Natural killer cell (primary cell): ENCODE data around the gene NFIB. TPM values are rescaled to one million over a fixed set of nuclear protein-coding genes. Genes with fewer than 3 reads are reported as not detected.

ENCODE experiments used
- ATAC-seq, 3 donors: fragments of 150-1000 bp in 2 of 3; fragments of 200-7000 bp in 1 of 3; cut with Tn5 transposase; 1 replicate in 1 of 3; 2 replicates in 2 of 3; pipeline ENCODE4 v1.10.0; 2021; ENCODE audit warnings: mild to moderate bottlenecking in 2 of 3, moderate library complexity in 2 of 3
- DNase-seq, 2 donors: peaks; one replicate each; pipeline versions ENCODE4 v3.0.0 to v3.0.0-alpha.2; 2013 to 2021; ENCODE audit warnings: mixed read lengths in 1 of 2
- H3K27ac ChIP-seq: one replicate; pipeline ENCODE4 v1.5.1; 2013; ENCODE audit warnings: mild to moderate bottlenecking, low read length
- H3K27me3 ChIP-seq: one replicate; pipeline ENCODE4 v1.6.1; 2013; ENCODE audit warnings: low read length; ENCODE audit not compliant: control insufficient read depth, insufficient read depth
- H3K36me3 ChIP-seq: one replicate; pipeline ENCODE4 v1.6.1; 2013; ENCODE audit warnings: low read length; ENCODE audit not compliant: control insufficient read depth, insufficient read depth
- H3K4me1 ChIP-seq: one replicate; pipeline ENCODE4 v1.6.1; 2013; ENCODE audit warnings: low read length; ENCODE audit not compliant: control insufficient read depth, insufficient read depth
- H3K4me3 ChIP-seq: one replicate; pipeline ENCODE4 v1.5.1; 2013; ENCODE audit warnings: low read length
- H3K9me3 ChIP-seq: one replicate; pipeline ENCODE4 v1.6.1; 2013; ENCODE audit warnings: low read length; ENCODE audit not compliant: control insufficient read depth, insufficient read depth
- H3K27ac Mint-ChIP-seq, 2 donors: one replicate each; pipeline ENCODE4 v1.8.0; 2022; ENCODE audit warnings: mild to moderate bottlenecking in 2 of 2, mixed read lengths in 2 of 2, moderate library complexity in 1 of 2
- H3K27me3 Mint-ChIP-seq, 2 donors: one replicate each; pipeline ENCODE4 v1.8.0; 2022; ENCODE audit warnings: low read depth in 2 of 2, mixed read lengths in 2 of 2
- H3K36me3 Mint-ChIP-seq: one replicate; pipeline ENCODE4 v1.8.0; 2022; ENCODE audit warnings: mixed read lengths
- H3K4me1 Mint-ChIP-seq, 2 donors: one replicate each; pipeline ENCODE4 v1.8.0; 2022; ENCODE audit warnings: mixed read lengths in 2 of 2
- H3K4me3 Mint-ChIP-seq: one replicate; pipeline ENCODE4 v1.8.0; 2022; ENCODE audit warnings: mild to moderate bottlenecking, moderate library complexity, mixed read lengths
- H3K9me3 Mint-ChIP-seq, 2 donors: one replicate each; pipeline ENCODE4 v1.8.0; 2022; ENCODE audit warnings: mixed read lengths in 2 of 2
- CTCF ChIP-seq: fragments of 200-600 bp; IDR thresholded peaks from one replicate; pipeline ENCODE4 v1.8.0; 2022; ENCODE audit warnings: antibody characterized with exemption
- WGBS: methylation state at CpG from one replicate; pipeline ENCODE4 v1.1.7; 2013; ENCODE audit warnings: missing lambda C conversion rate; ENCODE audit not compliant: insufficient coverage; 5-methylcytosine and 5-hydroxymethylcytosine counted together
- intact Hi-C: fragments of 100-400 bp; cut with micrococcal nuclease; formaldehyde crosslinking; loops from one replicate; pipeline ENCODE4 v1.14.2; 2022
- total RNA-seq, 4 donors: library from RNA; stranded (reverse); fragments of 120-200 nt in 1 of 4; gene quantifications; one replicate each; pipeline versions ENCODE4 v1.2.3 to v1.2.4, GENCODE V29; 2013 to 2022

Gene NFIB
- total RNA-seq, 3 donors from 2014 or later (not counting 1 experiment from before 2014, with no cell fraction given): 0.20 to 0.21 TPM; not detected in 1

DNA sequence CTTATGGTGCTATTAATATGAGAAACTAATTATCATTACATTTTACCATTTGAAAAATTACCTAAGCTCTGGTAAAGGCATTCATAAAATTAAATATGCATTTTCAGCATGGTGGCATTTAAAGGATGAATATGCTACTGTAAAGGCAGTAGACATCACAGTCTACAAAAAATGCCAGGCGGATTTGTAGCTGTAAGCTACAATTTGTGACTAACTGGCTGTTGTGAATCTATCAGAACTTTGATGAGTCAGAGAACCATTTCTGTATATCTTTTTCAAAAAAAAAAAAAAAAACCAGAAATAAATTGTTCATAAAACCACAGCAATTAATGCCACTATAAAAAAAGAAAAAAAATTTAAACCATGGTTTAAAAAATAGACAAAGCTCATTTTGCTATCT lies 186.3 kb downstream of the NFIB start:
- DNase-seq: no peak
- intact Hi-C loops: no loop called here
- Mint-ChIP-seq H3K27me3 (no peaks in the 10 kb centered on the region), H3K27ac (no peak overlapping the region), H3K4me1 (no peaks in the 10 kb centered on the region), H3K36me3 (no peaks in the 10 kb centered on the region), H3K9me3 (peaks cover 4 to 6% of the 10 kb centered on the region in 2 donors), H3K4me3 (no peak overlapping the region)
- 92% methylated on average over 1 of the region's 1 CpG for WGBS
- no peak overlapping the region for H3K27ac ChIP-seq
- H3K4me1 ChIP-seq: no peaks in the 10 kb centered on the region
- TF ChIP-seq CTCF: no peak
- H3K27me3 ChIP-seq: no peaks in the 10 kb centered on the region
- H3K9me3 ChIP-seq: no peaks in the 10 kb centered on the region
- no peak overlapping the region for H3K4me3 ChIP-seq
- no peaks in the 10 kb centered on the region for H3K36me3 ChIP-seq
- no peak for ATAC-seq

- Histone ChIP-seq H3K36me3 (no peaks in the 10 kb centered on the region), H3K9me3 (peaks cover 2% of the 10 kb centered on the region), H3K27ac (no peak overlapping the region), H3K4me3 (no peak overlapping the region), H3K4me1 (no peaks in the 10 kb centered on the region), H3K27me3 (no peaks in the 10 kb centered on the region)
- intact Hi-C loops: no loop called here
- Mint-ChIP-seq H3K27me3 (no peaks in the 10 kb centered on the region), H3K9me3 (peaks cover 3 to 9% of the 10 kb centered on the region in 2 donors), H3K36me3 (no peaks in the 10 kb centered on the region), H3K4me1 (no peaks in the 10 kb centered on the region), H3K27ac (no peak overlapping the region), H3K4me3 (no peak overlapping the region)
- TF ChIP-seq CTCF: no peak
- DNase-seq (no peak), ATAC-seq (no peak)
- 43% methylated on average over 1 of the region's 2 CpGs for WGBS
Measured at GRCh38 chr9:14119694-14120514, 194.0 kb downstream of the NFIB start.

GRCh38 chr9:14112226-14112625 lies 201.7 kb downstream of the NFIB start:
- ATAC-seq (no peak), DNase-seq (no peak)
- 87% methylated on average over 3 of the region's 6 CpGs for WGBS
- H3K4me3 Mint-ChIP-seq: no peak overlapping the region
- intact Hi-C loops: no loop called here
- peaks cover 3 to 8% of the 10 kb centered on the region in 2 donors for H3K9me3 Mint-ChIP-seq
- Histone ChIP-seq H3K27ac (no peak overlapping the region), H3K4me3 (no peak overlapping the region), H3K9me3 (peaks cover 2% of the 10 kb centered on the region), H3K36me3 (no peaks in the 10 kb centered on the region), H3K27me3 (no peaks in the 10 kb centered on the region), H3K4me1 (no peaks in the 10 kb centered on the region)
- no peaks in the 10 kb centered on the region for H3K36me3 Mint-ChIP-seq
- no peak overlapping the region for H3K27ac Mint-ChIP-seq
- H3K4me1 Mint-ChIP-seq: no peaks in the 10 kb centered on the region
- H3K27me3 Mint-ChIP-seq: no peaks in the 10 kb centered on the region
- TF ChIP-seq CTCF: no peak

GRCh38 chr9:14111696-14112095 lies 202.2 kb downstream of the NFIB start:
- Histone ChIP-seq H3K4me1 (no peaks in the 10 kb centered on the region), H3K27me3 (no peaks in the 10 kb centered on the region), H3K36me3 (no peaks in the 10 kb centered on the region), H3K4me3 (no peak overlapping the region), H3K9me3 (peaks cover 2% of the 10 kb centered on the region), H3K27ac (no peak overlapping the region)
- no peak overlapping the region for H3K27ac Mint-ChIP-seq
- no peak for DNase-seq
- no peak overlapping the region for H3K4me3 Mint-ChIP-seq
- peaks cover 3 to 7% of the 10 kb centered on the region in 2 donors for H3K9me3 Mint-ChIP-seq
- intact Hi-C loops: no loop called here
- ATAC-seq: no peak
- no CpG with 5 or more reads among the region's 1 CpG for WGBS
- no peaks in the 10 kb centered on the region for H3K27me3 Mint-ChIP-seq
- H3K36me3 Mint-ChIP-seq: no peaks in the 10 kb centered on the region
- TF ChIP-seq CTCF: no peak
- no peaks in the 10 kb centered on the region for H3K4me1 Mint-ChIP-seq
